GDM1 (cell line): ENCODE data around the gene NUP58.

Experiments used
- DNase-seq: peaks from one replicate; lab custom pipeline; 2025; lab: John Stamatoyannopoulos, UW

Gene NUP58

GRCh38 chr13:25377244-25377962 lies 76.0 kb downstream of the NUP58 start:
- no peak for DNase-seq

GRCh38 chr13:25378528-25378927 lies 77.1 kb downstream of the NUP58 start:
- no peak for DNase-seq

GRCh38 chr13:25379011-25379410 lies 77.6 kb downstream of the NUP58 start:
- DNase-seq = no peak

- DNase-seq = no peak
Measured at GRCh38 chr13:25380082-25380481, 78.7 kb downstream of the NUP58 start.

DNA sequence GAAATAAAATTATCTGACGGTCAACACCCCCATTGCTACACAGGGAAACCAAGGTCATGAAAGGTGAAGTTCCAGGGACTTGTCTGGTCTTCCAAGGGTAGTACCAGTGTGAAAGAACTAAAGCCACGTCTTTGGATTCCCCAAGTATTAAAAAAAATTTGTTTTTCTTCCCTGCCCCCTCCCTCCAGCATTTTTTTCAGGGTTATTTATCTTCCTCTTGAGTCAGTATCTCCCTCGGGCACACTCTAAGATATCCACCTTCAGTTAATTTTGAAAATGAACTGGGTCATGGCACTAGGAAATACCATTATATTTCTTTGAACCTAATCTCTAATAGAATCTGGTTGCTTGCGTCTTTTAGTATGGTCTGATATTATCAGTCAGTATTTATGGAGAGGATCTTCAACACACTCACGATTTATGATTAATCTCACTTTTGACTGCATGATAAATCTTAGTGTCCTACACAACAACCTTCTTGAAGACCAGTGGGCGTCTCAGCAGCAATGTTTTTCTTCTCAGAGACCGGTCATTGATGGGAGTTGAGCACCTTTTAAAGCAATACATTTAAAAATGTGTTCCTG lies 79.4 kb downstream of the NUP58 start:
- DNase-seq = no peak

DNA sequence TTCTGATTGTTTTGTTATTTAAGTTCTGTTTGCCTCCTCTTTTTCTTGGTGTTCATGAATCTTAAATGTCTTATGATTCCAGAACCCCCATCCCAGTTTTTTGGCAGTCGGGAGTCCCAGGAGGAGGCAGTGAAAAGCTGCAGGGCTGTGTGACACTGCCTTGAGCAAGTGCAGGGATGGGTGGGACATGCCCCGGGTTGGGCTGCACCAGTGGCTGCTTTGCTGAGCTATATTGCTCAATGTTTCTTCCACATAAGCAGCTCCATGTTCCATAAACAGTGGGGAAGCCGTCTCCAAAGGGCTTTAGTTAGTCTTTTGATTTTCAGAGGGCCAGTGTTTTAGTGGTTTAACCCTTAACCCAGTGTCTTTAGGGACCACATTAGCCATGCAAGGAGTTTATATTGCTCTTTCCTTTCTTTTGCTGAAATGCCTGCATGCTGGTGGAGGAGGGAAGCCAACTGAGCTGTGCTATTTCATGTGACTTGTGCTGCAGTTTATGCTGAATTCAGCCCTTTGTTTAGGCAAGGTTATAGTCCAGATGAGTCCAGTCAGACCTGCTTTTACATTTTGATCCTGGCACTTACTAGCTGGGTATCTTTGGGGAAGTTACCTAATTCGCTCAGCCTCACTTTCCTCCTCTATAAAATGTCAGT lies 83.5 kb downstream of the NUP58 start:
- no peak for DNase-seq

DNA sequence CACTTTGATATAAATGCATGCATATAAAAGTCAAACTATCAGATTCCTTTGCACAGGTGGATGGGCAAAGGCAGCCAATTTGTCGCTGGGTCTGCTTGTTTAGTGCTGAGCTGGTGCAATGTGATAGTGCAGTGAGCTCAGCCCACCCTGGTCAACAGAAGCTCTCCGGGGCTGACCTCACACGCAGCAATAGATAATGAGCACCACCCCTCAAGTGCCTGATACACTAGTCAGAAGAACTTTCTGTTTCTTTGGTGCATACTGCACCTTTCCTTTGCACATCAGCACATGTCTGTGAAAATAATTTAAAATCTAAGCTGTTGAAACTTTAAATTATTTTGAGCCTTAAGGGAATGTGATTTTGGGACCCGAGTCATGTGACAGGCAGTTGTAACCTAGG lies 90.5 kb downstream of the NUP58 start:
- no peak for DNase-seq
